ENCODE data around the gene ZNF862.

GRCh38 chr7:149854611-149855360 lies 16.6 kb downstream of the ZNF862 start:
- TF ChIP-seq POLR2A (IDR thresholded peaks at IDR 0.05) (no peak), CTCF (IDR thresholded peaks at IDR 0.05) (no peak), POLR2AphosphoS5 (IDR thresholded peaks at IDR 0.05) (no peak), EP300 (IDR thresholded peaks at IDR 0.05) (no peak)

Data from gastroesophageal sphincter (tissue), 3 donors.